ENCODE measurements around the gene RAD23B. TPM values are rescaled to one million over a fixed set of nuclear protein-coding genes. Genes with fewer than 3 reads are reported as not detected.

Gene RAD23B
- total RNA-seq, 1 donor: 171 TPM

GRCh38 chr9:107351382-107352045 lies 68.4 kb downstream of the RAD23B start:
- no peak overlapping the region for H3K4me3 ChIP-seq (ENCODE audit: low read depth, low read length)
- TF ChIP-seq, protein P1, sequence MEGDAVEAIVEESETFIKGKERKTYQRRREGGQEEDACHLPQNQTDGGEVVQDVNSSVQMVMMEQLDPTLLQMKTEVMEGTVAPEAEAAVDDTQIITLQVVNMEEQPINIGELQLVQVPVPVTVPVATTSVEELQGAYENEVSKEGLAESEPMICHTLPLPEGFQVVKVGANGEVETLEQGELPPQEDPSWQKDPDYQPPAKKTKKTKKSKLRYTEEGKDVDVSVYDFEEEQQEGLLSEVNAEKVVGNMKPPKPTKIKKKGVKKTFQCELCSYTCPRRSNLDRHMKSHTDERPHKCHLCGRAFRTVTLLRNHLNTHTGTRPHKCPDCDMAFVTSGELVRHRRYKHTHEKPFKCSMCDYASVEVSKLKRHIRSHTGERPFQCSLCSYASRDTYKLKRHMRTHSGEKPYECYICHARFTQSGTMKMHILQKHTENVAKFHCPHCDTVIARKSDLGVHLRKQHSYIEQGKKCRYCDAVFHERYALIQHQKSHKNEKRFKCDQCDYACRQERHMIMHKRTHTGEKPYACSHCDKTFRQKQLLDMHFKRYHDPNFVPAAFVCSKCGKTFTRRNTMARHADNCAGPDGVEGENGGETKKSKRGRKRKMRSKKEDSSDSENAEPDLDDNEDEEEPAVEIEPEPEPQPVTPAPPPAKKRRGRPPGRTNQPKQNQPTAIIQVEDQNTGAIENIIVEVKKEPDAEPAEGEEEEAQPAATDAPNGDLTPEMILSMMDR (IDR thresholded peaks at IDR 0.05; ENCODE audit: insufficient read depth, low read length): no peak
- DNase-seq (ENCODE audit: low read depth): no peak

- TF ChIP-seq, protein P1 (IDR thresholded peaks at IDR 0.05; ENCODE audit: insufficient read depth, low read length): no peak
- no peak overlapping the region for H3K4me3 ChIP-seq (ENCODE audit: low read depth, low read length)
- no peak for DNase-seq (ENCODE audit: low read depth)
Observed at GRCh38 chr9:107355394-107355793, 72.3 kb downstream of the RAD23B start.

- TF ChIP-seq, protein P1 (IDR thresholded peaks at IDR 0.05; ENCODE audit: insufficient read depth, low read length): no peak
- no peak for DNase-seq (ENCODE audit: low read depth)
- H3K4me3 ChIP-seq (ENCODE audit: low read depth, low read length): no peak overlapping the region
Observed at GRCh38 chr9:107358986-107359385, 75.9 kb downstream of the RAD23B start.

DNA sequence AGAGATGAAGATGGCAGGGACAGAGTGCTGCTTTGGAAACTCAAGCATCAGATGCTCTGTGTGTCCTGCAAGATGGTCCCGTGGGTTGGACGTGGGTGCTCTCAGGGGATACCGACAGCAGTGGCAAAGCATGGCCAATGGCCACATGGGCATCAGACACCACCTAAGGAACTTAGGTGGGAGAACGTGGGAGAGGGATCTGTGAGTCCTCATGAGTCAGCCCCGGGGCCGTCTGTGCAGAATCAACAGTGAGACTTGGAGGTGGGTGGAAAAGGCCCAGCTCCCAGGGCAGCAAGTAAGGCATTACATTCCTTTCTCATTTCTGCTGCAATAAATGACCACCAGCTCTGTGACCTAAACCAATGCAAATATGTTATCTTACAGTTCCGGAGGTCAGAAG lies 77.0 kb downstream of the RAD23B start:
- TF ChIP-seq, protein P1 (IDR thresholded peaks at IDR 0.05; ENCODE audit: insufficient read depth, low read length): no peak
- no peak overlapping the region for H3K4me3 ChIP-seq (ENCODE audit: low read depth, low read length)
- no peak for DNase-seq (ENCODE audit: low read depth)

GRCh38 chr9:107361816-107362215 lies 78.7 kb downstream of the RAD23B start:
- TF ChIP-seq, protein P1 (IDR thresholded peaks at IDR 0.05; ENCODE audit: insufficient read depth, low read length): no peak
- no peak for DNase-seq (ENCODE audit: low read depth)
- no peak overlapping the region for H3K4me3 ChIP-seq (ENCODE audit: low read depth, low read length)

- DNase-seq (ENCODE audit: low read depth): no peak
- H3K4me3 ChIP-seq (ENCODE audit: low read depth, low read length): no peak overlapping the region
- TF ChIP-seq, protein P1 (IDR thresholded peaks at IDR 0.05; ENCODE audit: insufficient read depth, low read length): no peak
Observed at GRCh38 chr9:107363516-107364152, 80.6 kb downstream of the RAD23B start.
